ENCODE data around the gene SMAD7. TPM values are rescaled to one million over a fixed set of nuclear protein-coding genes. Genes with fewer than 3 reads are reported as not detected.

SMAD7 gene
- total RNA-seq, 1 experiment from 2014 or later = 2.1 TPM

- no peak for DNase-seq (ENCODE audit: extremely low read depth, low read depth)
Observed at GRCh38 chr18:48901145-48902022, 49.4 kb downstream of the SMAD7 start.

GRCh38 chr18:48900469-48900868 is 50.3 kb downstream of the SMAD7 start:
- no peak for DNase-seq (ENCODE audit: extremely low read depth, low read depth)

GRCh38 chr18:48899558-48900174 is 51.1 kb downstream of the SMAD7 start:
- DNase-seq (ENCODE audit: extremely low read depth, low read depth) = no peak

- DNase-seq (ENCODE audit: extremely low read depth, low read depth) = no peak
Observed at GRCh38 chr18:48898521-48898920, 52.2 kb downstream of the SMAD7 start.

- DNase-seq (ENCODE audit: extremely low read depth, low read depth) = no peak
Observed at GRCh38 chr18:48897531-48897930, 53.2 kb downstream of the SMAD7 start.

GRCh38 chr18:48896875-48897511 is 53.8 kb downstream of the SMAD7 start:
- no peak for DNase-seq (ENCODE audit: extremely low read depth, low read depth)

- DNase-seq (ENCODE audit: extremely low read depth, low read depth) = no peak
Observed at GRCh38 chr18:48896326-48896874, 54.4 kb downstream of the SMAD7 start.

- DNase-seq (ENCODE audit: extremely low read depth, low read depth) = no peak
Observed at GRCh38 chr18:48894799-48895346, 55.9 kb downstream of the SMAD7 start.

GRCh38 chr18:48893608-48894600 is 56.9 kb downstream of the SMAD7 start:
- DNase-seq (ENCODE audit: extremely low read depth, low read depth) = no peak

- no peak for DNase-seq (ENCODE audit: extremely low read depth, low read depth)
Observed at GRCh38 chr18:48893061-48893607, 57.6 kb downstream of the SMAD7 start.

GRCh38 chr18:48892146-48892855 is 58.5 kb downstream of the SMAD7 start:
- DNase-seq (ENCODE audit: extremely low read depth, low read depth) = no peak

- DNase-seq (ENCODE audit: extremely low read depth, low read depth) = no peak
Observed at GRCh38 chr18:48891721-48892120, 59.0 kb downstream of the SMAD7 start.

GRCh38 chr18:48889981-48890762 is 60.6 kb downstream of the SMAD7 start:
- DNase-seq (ENCODE audit: extremely low read depth, low read depth) = no peak

- no peak for DNase-seq (ENCODE audit: extremely low read depth, low read depth)
Observed at GRCh38 chr18:48889115-48889941, 61.4 kb downstream of the SMAD7 start.

- DNase-seq (ENCODE audit: extremely low read depth, low read depth) = no peak
Observed at GRCh38 chr18:48888773-48889080, 62.0 kb downstream of the SMAD7 start.

- DNase-seq (ENCODE audit: extremely low read depth, low read depth) = no peak
Observed at GRCh38 chr18:48887905-48888772, 62.6 kb downstream of the SMAD7 start.
